NCI-H187 treated with DMSO at 0.1 percent for 48 hours (cell line): Measurements from ENCODE around the gene ABI3BP.
"Not testable (repeated sequence)": the region's sequence is repeated elsewhere in the genome, so short reads cannot be mapped to it uniquely, and the experiment has no call there.

Source experiments
- DNase-seq: peaks from one replicate; lab custom pipeline; 2025; lab: John Stamatoyannopoulos, UW

Gene ABI3BP, protein sequence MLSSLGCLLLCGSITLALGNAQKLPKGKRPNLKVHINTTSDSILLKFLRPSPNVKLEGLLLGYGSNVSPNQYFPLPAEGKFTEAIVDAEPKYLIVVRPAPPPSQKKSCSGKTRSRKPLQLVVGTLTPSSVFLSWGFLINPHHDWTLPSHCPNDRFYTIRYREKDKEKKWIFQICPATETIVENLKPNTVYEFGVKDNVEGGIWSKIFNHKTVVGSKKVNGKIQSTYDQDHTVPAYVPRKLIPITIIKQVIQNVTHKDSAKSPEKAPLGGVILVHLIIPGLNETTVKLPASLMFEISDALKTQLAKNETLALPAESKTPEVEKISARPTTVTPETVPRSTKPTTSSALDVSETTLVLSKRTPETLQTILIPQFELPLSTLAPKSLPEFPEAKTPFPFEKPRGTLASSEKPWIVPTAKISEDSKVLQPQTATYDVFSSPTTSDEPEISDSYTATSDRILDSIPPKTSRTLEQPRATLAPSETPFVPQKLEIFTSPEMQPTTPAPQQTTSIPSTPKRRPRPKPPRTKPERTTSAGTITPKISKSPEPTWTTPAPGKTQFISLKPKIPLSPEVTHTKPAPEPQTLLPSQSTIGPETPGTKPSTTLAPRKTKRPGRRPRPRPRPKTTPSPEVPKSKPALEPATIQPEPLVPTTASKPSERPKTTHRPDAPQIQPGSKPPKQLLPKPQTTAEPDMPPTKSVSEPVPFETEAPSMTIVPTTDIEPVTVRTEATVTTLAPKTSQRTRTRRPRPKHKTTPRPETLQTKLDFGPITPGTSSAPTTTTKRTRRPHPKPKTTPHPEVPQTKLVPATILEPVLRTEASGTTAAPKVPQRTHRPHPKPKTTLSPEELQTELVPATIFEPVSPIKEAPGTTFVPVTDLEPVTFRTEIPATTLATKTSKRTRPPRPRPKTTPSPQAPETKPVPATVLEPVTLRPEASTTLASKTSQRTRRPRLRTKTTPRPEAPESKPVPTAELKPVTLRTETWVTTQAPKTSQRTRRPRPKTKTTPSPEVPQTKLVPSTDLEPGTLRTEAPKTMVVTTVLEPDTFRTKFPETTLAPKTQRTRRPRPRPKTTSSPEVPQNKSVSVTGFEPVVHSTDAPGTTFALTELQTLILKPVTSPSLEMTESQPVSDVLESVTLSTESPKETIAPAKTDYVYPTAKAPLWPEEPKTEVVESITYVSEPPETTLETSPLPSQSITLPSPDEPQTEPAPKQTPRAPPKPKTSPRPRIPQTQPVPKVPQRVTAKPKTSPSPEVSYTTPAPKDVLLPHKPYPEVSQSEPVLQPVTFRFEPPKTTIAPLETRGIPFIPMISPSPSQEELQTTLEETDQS (N-terminal part only)

DNA sequence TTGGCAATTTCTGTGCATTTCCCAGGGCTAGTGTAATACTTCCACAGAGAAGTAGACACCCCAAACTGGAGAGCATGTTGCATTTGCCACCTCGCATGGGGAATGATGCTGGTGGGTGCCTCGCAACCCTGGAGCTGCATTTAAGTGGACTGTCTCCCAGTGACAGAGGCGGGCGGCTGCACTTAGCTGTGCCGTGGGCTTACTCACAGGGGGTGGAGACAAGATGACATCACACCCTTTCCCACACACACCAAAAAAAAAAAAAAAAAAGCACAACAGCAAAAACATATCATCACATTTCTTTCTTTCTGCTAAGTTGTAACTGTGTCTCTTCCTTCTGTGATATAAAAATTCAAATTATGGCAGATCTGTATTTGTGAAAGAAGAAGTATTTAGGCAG lies at the start of gene ABI3BP:
ABI3BP (minus strand) TSS at position 113 of the 400 bp plus-strand sequence; CDS start at position 76, 37 bp downstream.
- no peak for DNase-seq

DNA sequence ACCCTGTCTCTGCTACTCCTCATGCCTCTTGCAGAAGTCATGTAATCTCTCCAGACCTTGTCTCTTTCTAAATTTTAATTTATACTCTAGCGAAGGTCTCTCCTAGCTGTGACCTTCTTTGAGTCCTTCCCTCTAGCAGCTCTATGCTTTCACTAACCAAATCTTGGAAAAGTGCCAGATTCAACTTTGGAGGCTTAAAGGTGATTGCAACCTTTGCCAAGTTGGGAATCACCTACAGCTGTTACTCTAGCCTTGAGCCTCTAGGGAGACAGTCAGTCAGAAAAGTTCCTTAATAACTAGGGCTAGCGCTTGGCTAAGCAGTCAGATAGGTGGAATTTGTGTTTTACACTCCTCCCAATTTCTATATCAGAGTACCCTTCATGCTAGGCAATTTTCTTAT lies 46.1 kb upstream of the ABI3BP start:
- no peak for DNase-seq

DNA sequence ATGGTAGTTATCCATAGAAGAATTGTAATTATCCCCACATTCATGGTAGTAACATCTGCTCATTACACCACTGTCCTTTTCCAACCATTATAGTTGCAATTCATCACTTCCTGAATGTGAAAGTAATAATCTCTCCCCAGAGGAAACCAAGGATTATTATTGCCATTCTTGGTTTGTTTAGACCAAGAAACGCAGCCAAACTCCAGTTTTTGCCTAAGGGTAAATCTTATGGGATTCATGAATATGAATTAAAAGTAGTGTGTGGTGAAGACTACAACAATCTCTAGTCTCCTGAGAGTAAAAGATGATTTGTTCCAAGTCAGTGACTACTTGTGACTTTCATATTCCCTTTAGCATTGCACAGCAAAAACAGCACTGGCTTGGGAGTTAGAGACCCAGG lies 45.7 kb upstream of the ABI3BP start:
- no peak for DNase-seq

DNA sequence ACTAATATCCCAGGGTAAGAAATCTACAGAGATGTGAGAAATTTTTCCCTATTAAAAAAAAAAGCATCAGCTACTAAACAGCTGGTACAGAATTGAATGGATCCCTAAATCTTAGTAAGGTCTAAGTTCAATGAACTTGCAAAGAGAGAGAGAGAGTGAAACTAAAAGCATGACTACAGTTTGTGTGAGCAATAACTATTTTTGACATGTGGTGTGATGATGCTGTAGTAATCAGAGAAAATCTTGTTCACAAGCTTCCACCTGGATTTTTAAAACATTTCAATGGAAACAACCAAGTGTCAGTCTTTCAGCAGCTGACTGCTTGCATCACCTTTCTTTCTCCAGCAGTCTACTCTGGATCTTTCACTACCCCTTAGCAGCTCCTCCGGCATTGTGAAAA lies 45.2 kb upstream of the ABI3BP start:
- DNase-seq, result no peak

DNA sequence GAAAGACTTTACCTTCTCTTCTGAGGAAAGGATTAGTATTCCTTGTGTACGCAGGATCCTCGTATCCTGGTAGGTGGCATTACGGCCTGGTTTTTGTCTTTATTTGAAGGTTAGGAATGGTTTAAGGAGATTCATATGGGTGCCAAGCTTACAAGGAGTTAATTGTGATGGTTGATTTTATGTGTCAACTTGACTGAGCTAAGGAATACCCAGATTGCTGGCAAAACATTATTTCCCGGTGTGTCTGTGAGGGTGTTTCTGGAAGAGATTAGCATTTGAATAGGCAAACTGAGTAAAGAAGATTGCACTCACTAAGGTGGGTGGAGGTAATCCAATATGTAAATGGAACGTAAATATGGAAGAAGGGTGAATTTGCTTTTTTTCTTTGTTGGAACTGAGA lies 44.4 kb upstream of the ABI3BP start:
- DNase-seq, result no peak

DNA sequence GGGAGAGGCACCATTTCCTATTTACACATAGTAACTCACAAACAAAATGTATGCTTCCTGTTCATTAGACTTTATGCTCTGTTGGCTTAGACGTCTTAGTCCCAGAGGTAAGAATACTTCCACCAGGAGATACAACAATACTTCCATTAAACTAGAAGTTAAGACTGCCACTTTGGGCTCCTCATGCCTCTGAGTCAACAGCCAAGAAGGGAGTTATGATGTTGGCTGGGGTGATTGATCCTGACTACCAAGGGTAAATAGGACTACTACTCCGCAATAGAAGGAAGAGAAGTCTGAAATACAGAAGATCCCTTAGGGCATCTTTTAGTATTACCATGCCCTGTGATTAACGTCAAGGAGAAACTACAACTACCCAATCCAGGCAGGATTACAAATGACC lies 43.5 kb upstream of the ABI3BP start:
- DNase-seq, result no peak

DNA sequence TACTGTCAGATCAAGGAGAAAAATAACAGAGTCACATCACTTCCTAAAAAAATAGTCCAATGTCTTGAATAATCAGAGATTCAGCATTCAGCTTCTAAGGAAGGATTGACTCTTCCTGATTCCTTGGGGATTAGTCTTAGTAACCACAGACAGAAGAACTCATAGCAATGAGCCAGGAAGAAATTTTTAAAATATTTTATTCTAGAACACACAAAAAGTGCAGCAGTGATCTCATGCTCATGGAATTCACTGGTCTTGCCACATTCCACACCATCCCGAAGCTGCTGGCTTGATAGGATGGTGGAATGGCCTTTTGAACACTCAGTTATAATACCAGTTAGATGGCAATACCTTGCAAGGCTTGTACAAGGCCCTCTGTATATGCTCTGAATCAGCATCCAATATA lies 43.0 kb upstream of the ABI3BP start:
- no peak for DNase-seq

DNA sequence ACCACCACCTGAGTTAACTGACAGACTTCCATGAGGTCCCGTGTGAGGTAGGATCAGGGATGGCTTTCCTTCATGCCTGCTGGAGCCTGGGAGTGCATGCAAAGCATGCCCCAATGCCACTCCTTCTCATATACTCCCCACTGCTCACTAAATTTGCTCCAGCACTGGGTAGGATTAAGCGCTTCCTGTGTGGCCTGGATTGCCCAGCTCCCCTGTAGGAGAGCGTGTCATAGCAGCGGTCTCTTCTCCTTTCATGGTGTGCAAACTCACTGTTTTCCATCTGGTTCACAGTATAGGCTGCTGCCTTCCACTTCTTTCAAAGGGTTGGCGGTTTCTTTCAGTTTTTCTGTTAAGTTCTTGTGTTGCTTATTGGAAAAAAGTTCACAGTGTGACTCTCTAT lies 34.1 kb upstream of the ABI3BP start:
- DNase-seq, result no peak

DNA sequence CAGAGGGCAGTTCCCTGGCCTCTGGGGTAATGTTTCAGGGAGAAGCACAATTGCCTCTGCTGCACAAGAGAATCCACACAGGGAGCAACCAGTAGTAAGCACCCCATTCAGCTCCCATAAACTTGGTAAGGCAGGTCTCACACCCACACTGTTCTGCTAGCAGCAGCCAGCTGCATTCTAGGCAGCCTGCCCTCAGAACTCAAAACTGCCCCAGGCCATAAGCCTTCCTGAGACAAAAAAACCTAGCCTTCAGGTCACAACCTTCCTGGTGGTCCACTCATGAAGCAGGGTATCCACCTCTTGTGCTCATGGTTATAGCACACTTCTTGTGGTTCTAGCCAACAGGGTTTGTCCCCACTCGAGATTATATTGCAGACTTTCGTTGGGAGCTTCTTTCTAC lies 33.7 kb upstream of the ABI3BP start:
- no peak for DNase-seq

DNA sequence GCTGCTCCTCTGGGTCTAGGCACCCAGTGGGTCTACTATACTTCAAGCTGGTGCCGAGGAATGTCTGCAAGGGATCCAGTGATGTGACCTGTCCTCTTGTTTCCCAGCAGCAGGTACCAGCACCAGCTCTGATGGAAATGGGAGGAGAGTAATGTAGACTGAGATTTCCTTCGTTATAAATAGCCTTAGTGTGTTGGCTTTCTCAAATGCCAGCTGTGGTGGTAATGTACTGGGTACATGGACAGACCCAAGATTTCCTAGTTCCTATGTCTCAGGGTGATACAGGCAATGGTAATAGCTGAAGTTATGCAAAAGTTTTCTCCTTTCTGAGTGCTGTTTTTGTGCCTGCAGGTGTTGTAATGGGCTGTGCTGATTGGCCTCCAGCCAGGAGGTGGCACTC lies 33.0 kb upstream of the ABI3BP start:
- DNase-seq, result no peak

DNA sequence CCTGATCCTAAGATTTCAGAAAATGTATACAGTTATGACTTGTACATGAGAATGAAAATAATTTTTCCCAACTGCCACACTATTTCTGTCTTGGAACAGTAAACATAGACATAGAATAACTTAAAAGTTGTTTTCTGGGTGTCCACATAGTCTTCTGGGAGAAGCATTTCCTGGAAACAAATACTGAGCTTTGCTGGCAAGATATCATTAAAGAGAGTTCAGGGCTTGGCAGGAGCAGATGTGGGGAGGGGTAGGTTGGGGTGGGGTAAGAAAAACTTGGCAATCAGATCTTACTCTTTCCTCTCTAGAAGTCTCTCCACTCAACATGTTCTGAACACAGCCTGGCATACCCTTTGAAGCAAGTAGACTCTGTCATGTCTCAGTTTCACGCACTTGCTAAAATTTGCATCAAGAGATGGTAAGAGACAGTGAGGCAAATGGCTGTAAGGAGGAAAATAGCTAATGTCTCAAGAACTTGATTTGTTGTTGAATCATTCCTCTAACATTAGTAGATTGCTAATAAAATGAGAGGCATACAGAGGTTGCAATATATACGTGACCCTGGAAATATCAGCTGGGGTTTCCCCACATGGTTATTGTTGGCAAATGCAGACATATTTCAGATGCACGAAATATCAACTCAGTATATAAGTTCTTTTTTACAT lies 27.3 kb upstream of the ABI3BP start:
- no peak for DNase-seq

DNA sequence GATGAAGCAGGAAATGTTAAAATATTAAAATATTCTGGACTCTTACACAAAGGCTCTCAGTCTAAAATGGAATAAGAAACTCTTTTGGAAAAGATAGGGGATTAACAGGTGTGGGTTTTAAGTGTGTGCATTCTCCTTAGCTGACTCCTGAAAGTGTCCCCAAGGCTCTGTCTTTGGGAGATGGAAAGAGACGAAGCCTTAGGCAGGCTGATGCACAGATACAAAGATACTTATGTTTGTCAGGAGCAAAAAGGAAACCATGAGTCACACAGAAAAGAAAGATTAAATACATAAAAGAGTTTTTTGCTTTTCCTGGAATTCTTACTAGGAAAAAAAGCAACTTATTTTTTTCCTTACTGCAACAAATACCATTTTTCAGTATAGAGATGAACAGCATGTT lies 23.8 kb upstream of the ABI3BP start:
- no peak for DNase-seq

DNA sequence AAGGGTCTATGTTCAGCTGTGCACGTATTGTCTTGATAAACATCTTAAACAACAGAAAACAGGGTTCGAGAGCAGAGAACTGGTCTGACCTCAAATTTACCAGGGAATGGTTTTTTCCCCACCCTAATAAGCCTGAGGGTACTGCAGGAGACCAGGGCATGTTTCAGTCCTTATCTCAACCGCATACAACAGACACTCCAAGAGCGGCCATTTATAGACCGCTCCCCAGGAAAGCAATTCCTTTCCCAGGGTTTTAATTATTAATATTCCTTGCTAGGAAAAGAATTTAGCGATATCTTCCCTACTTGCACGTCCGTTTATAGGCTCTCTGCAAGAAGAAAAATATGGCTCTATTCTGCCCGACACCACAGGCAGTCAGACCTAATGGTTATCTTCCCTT lies 19.1 kb upstream of the ABI3BP start:
- DNase-seq, result not testable (repeated sequence)

DNA sequence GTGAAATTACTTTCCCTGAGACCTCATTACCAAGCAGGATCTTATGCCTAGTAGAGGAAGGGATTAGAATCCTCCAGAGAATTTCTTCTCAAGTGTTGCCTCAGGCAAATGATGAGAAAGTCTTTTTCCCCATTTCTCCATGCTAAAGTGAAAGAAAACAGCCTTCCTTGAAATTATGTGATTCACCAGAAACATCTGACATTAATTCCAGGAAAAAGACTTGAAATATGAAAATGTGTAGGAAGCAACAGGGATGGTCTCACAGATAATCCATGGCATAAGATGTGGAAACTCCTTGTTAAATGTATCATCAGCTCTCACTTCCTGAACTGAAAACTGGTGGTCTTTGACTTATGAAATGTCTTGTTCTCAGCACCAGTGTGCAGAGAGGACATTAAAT lies 17.9 kb upstream of the ABI3BP start:
- DNase-seq, result no peak

DNA sequence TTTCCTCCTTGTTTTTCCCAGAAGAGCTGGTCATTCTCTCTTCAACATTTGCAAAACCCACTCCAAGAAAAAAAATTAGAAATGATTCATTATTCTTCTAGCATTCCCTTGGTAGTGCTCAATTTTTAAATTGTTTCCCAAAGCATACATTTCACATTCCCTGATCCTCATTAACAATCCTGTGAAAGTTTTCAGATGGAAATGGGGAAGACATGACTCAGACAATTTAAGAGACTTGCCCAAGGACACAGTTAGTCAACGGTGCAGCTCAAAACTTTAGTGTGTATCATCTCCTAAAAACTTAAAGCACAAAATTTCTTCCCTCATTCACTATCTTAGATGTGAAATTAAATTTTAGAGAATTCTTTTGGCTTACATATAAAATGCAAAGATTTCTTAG lies 17.1 kb upstream of the ABI3BP start:
- no peak for DNase-seq

DNA sequence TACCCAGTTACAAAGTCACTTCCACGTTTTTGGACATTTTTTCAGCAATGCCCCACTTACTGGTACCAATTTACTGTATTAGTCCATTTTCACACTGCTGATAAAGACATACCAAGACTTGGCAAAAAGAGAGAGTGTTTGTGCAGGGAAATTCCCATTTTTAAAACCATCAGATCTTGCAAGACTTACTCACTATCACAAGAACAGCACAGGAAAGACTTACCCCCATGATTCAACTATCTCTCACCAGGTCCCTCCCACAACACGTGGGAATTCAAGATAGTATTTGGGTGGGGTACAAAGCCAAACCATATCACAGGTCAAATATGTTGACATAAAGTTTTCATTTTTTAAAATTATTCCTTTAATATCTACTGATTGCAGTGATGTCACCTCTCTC lies 16.2 kb upstream of the ABI3BP start:
- no peak for DNase-seq

DNA sequence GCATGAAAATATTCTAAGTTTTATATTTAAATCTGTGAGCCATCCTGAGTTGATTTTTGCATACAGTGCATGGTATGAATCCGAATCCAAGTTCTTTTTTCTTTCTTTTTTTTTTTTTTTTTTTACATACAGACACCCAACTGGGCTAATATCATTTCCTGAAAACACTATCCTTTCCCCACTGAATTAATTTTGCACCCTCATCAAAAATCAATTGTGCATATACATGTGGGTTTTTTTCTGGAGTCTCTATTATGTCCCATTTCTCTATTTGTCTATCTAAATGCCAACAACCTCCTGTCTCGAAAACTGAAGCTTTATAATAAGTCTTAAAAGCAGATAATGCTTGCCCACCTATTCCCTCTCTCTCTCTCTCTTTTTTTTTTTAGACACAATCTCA lies 5.9 kb upstream of the ABI3BP start:
- DNase-seq, result no peak

DNA sequence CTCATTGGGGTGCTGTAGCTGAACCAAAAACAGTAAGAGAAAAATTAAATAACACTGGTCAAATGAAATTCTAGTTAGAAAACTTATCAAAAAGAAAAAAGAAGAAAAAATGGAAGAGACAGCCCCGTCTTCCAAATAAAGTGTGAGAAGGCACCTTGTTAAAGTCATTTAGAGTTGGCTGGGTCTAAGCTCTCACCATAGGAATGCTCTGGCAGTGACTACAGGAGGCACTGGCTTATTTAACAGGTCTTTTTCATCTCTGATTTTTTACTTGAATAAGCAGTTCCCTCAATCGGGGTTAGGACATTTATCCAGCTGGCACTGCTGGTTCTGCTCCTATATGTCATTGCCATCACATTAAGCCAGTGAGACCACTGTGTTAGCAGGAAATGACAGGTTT lies 1.6 kb upstream of the ABI3BP start:
- DNase-seq, result no peak

DNA sequence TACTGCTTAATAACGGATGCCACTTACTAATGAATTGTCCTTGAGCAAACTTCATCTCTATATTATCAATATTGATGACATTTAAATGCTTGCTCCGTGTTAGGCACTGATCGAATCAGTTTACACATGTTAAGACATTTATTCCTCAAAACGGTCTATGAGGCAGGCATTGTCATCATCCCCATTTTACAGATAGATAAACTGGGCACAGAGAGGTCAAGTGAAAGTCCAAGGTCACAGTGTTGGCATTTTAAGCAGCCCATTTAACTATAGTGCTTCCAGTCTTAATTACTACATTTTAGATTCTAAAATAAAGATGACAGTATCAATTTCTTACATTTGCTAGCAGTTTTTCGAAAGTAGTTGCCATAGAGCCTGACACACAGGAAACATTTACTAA lies 966 bp upstream of the ABI3BP start:
- no peak for DNase-seq

DNA sequence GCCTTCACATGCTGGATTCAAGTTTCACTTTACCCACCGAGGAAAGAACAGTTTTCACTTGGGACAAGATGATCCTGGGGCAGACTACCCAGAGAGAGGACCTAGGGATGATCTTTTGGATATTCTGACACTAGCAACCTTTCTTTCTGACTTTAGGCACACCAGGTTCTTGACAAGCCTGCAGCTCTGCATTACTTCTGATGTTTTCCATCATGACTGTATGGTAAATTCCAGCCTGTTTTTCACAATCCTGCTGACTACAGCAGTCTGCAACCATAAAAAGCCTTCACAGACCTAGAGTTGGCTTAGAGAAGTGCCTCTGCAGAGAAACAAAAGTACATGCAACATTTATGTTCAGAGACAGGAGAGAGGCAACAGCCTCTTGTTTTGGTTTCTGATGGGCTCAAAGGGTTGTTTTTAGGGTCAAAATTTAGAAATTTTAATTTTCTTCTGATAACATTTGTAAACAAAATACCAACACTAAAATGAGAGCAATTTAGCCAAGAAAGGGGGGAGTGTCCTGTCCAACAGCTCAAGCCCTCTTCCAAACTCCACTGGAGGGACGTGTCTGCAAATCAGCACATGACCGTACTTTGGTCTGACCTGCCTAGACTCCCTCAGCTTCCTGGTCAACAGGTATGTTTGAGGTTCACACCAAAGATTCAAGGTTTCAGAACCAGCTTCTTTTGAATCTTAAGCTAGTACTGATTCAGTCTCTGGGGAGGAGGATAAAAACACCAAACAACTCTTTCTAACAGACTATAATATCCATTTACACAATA lies 799 bp downstream of the ABI3BP start:
- DNase-seq, result no peak

DNA sequence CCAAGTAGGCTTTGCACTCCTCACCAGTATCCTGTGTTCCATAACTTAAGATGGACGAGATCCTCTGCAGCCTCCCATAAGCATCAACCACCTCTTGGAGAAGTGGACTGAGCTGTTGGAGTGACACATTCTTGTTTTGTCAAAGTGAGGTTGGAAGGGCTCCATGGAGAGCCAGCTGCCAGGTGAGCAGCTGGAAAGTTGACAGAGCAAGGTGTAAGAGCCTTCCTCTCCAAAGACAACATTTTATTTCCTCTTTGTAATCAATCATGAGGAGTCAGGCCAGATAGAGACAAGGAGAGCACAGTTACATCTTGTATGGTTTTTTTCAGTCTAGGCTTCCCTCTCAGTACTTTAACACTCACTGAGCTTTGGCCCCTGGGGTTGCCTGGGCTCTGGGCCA lies 5.1 kb downstream of the ABI3BP start:
- DNase-seq, result no peak
